ENCODE measurements around the gene NANOS1. TPM values are rescaled to one million over a fixed set of nuclear protein-coding genes. Genes with fewer than 3 reads are reported as not detected.
"Not testable (repeated sequence)": the region's sequence is repeated elsewhere in the genome, so short reads cannot be mapped to it uniquely, and the experiment has no call there.

Gene NANOS1
- total RNA-seq, 1 donor from 2014 or later, result 1.3 TPM

- ATAC-seq, result peak; percentile 69
Observed at GRCh38 chr10:119020627-119020946, 8.9 kb upstream of the NANOS1 start.

GRCh38 chr10:119022846-119023552, 6.5 kb upstream of the NANOS1 start:
- no peak for ATAC-seq

- ATAC-seq, result no peak
Observed at GRCh38 chr10:119023553-119023868, 6.0 kb upstream of the NANOS1 start.

GRCh38 chr10:119024882-119025281, 4.6 kb upstream of the NANOS1 start:
- no peak for ATAC-seq

DNA sequence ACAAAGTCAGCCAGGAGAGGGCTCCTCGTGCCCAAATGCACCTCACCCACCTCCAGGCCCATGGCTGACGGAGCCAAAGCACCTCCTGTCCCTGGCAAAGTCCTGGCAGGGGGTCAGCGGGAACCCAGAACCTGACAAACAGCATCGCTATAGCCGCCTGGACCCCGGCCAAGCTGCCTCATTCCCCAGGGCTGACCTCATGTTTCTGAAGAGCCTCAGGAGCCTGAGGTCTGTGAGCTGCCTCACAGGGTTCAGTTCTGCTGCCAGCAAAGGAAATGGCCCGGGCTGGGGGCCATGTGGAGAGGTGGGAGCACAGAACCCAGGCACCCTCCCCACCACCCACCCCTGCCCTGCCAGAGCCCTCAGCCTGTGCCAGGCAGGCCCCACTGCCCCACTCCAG, 4.2 kb upstream of the NANOS1 start:
- ATAC-seq, result no peak

DNA sequence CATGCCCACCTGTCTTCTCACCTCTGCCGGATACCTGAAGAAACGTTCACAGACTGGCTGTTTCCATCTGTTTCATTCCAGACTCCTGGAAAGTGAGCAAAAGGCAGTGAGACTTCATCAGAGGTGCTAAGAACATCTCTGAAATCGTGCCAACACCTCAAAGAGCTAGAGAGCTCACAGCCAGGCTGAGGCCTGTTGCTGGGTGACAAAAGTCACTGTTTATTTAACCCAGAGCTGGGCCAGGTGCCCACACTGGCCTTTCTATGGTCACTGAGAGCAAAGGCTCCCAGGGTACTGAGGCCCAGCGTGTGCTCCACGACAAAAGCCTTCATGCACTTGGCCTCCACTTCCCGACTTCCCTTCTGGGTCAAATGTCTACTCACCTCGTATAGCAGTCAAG, 3.7 kb upstream of the NANOS1 start:
- ATAC-seq, result no peak

DNA sequence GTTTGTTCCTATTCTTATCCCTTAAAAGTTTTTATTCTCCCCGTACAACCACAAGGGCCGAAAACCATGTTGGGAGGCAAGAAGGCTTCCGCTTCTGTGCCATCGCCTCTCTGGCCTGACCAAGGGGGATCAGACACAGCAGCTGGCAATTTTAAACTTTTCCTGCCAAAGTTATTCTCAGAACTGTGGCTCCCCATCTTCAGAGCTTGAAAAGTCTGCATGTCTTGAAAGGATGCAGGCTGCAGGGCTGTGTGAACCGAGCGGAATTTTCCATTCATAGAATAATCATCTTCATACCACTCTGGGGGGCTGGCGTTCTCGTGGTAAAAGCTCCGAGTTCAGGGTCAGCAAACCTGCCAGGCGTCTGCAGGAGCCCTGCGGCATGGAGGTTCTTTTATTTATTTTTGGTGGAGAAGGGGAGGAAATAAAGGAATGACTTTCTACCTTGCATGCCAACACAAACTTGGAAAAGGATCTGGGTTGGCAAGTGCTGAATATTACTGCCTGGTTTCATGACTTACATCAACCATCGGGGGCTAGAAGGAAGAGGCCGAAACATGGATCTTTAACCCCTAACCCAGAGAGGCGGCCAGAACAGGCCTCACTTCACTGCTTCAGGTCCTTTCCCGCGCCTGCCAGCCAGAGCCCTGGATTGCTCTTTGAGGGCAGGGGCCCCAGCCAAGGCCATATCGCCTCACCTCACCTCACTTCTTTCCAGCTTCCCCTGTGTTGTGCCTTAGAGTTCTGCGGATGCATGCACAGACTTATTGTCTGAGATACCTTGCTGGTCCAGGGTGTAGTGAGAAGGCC, 3.0 kb upstream of the NANOS1 start:
- ATAC-seq, result no peak

DNA sequence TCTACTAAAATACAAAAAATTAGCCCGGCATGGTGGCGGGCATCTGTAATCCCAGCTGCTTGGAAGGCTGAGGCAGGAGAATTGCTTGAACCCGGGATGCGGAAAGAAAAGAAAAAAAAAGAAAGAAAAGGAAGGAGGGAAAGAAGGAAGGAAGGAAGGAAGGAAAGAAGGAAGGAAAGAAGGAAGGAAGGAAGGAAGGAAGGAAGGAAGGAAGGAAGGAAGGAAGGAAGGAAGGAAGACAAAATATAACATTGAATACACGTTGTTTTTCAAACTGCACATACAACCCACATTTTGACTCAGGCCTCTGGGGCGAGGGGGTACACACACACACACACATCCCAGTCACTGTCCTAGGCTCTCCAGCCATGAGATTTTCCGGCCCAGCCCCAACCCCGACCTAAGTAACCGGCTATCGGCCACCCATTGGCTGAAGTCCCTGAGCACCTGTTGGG, 1.0 kb upstream of the NANOS1 start:
- ATAC-seq, result not testable (repeated sequence)

DNA sequence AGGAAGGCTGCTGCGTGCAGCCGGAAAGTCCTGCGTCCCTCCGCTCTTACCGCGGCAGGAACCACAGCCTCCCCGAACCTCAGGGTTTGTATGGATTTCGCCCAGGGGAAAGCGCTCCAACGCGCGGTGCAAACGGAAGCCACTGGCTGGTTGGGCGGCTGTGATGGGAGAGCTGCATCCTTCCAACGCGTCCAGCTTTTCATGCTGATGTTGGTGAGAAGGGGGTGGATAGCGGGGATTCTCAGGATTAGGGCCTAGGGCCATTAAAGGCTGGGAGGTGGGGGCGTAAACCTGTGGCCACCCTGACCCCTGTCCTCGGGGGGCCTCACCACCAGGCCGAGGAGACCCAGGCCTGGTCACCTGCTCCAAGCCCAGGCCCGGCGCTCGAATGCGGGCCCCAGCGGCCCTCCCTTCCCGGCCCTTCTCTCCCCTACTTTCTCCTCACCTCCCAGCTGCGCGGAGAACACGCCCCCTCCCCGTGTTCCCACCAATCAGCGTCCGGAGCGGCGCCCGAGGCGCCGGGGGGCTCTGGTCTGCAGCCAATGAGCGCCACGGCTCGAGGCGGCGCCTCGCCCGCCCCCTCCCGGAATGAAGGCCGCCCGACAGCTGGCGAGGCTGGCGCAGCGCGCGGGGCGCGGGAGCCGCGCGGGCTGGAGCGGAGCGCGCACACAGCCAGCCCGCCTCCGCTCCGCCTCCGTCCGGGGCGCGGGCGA, 458 bp upstream of the NANOS1 start:
- ATAC-seq, result peak; percentile 72

GRCh38 chr10:119030421-119031250, 1.1 kb downstream of the NANOS1 start:
- peak; percentile 64 for ATAC-seq

DNA sequence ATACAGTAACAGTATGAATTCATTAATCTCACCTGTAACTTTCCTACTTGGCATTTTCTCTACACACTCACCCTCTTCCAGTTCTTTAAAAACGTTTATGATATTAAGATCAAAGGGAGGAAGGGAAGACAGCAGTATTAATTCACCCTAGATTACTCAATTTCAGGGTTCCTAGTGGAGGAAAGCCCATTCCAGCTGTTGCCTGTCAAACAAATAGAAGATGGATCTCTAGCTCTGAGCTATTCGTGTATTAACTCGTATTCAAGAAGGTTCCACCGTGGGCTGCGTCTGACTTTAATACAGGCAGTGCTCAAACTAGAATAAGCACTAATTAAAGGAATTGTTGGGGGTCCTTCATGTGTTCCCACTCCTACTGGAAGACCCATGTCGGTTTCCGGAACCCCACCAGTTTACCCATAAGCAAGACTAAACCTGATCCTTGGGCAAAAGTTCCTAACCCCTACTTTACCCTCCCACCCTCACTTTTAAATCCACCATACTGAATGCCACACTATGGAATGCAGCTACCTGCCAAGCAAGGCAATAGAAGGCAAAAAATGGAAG, 2.1 kb downstream of the NANOS1 start:
- no peak for ATAC-seq

DNA sequence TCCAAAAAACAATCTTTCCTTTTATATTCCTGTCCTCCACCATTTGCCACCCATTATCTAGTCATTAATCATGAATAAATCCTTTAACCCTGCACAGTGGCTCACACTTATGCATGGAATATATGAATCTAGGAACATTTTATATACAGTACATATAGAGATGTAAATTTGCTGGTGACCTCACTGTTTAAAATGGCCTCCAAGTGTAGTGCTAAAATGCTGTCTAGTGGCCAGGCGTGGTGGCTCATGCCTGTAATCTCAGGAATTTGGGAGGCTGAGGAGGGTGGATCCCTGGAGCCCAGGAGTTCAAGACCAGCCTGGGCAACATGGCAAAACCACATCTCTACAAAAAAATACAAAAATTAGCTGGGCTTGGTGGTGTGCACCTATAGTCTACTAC, 9.6 kb downstream of the NANOS1 start:
- no peak for ATAC-seq

- ATAC-seq, result no peak
Observed at GRCh38 chr10:119041326-119041725, 11.8 kb downstream of the NANOS1 start.

- ATAC-seq, result no peak
Observed at GRCh38 chr10:119042169-119042568, 12.7 kb downstream of the NANOS1 start.

GRCh38 chr10:119045561-119045960, 16.0 kb downstream of the NANOS1 start:
- ATAC-seq, result no peak

DNA sequence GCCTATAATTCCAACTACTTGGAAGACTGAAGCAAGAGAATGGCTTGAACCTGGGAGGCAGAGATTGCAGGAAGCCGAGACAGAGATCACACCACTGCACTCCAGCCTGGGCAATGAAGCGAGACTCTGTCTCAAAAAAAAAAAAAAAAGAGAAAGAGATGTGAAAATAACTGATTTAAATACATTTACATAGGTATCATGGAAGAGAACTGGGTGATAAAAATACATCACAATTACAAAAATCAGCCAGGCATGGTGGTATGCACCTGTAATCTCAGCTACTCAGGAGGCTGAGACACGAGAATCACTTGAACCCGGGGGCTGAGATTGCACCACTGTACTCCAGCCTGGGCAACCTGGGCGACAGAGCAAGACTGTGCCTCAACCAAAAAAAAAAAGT, 19.8 kb downstream of the NANOS1 start:
- no peak for ATAC-seq

- ATAC-seq, result no peak
Observed at GRCh38 chr10:119049777-119050176, 20.3 kb downstream of the NANOS1 start.

- peak; percentile 35 for ATAC-seq
Observed at GRCh38 chr10:119051775-119052174, 22.3 kb downstream of the NANOS1 start.

DNA sequence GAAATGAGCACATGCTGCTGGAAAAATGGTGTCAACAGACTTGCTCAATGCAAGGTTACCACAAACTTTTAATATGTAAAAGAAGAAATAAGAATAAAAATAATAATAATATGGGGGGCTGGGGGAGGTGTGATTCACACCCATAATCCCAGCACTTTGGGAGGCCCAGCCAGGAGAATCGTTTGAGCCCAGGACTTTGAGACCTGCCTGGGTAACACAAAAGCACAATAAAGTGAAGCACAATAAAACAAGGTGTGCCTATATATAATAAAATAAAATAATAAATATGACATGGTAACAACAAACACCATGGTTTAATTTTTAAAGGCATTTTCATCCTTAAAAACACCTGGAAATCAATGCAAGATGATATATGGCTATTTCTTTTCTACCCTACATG, 26.0 kb downstream of the NANOS1 start:
- ATAC-seq, result no peak

GRCh38 chr10:119058010-119058409, 28.5 kb downstream of the NANOS1 start:
- ATAC-seq, result no peak

DNA sequence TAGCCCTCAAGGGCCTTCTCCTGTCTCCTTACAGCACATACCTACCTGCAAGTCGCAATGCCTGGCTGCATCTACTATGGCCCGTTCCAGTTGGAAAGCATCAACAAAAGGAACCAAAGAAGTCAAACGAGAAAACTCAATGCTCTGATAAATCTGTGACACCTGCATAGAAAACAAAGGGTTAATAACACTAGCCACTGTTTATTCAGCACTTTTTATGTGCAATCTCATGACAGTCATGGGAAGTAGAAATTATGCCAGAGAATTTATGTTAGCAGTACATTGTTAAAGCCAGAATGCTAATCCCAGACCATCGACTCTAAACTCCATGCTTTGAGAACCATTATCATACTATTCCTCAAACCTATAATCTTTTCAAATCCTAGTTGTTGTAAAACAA, 30.0 kb downstream of the NANOS1 start:
- ATAC-seq, result no peak

DNA sequence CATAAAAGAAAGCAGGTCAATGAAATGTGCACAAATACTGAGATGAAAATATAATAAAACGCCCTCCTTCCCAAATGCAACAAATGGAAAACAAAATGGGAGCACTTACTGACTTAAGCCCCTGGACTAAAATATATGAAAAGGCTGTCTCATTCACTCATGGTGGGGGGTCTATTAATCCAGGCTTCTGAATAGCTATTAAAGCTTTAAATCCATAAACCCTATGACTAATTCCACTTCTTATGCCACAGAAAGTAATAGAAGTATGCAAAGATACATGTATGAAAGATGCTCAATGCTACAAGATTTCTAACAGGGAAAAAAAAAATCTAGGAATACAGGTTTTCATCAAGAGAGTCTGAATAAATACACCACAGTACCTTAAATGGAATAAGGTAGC, 30.6 kb downstream of the NANOS1 start:
- no peak for ATAC-seq

DNA sequence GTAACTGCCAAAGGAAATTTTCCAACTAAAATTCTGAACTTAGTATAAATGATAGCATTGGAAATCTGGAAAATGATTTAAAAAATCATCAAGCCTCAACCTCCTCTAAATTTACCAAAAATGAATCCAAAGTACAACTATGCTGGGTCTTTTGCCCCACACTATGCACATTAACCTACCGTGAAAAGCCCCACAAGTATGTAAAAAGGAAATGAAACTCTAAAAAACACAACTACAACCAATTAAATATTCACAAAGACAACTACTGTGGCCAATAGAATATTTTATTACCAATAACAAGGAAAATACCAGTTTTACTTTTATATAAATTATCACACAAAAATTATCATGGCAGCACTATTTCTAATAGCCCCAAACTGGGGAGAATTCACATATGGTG, 31.8 kb downstream of the NANOS1 start:
- ATAC-seq, result no peak
